H1 (cell line): ENCODE data around the gene RAB36. TPM values are rescaled to one million over a fixed set of nuclear protein-coding genes. Genes with fewer than 3 reads are reported as not detected.

Source experiments
- EP300 ChIP-seq, 2 experiments: IDR thresholded peaks; 1 replicate in 1 of 2; 2 replicates in 1 of 2; pipeline ENCODE4 v1.6.1; 2011 to 2012; ENCODE audit warnings: low read depth in 2 of 2, low read length in 2 of 2, mild to moderate bottlenecking in 2 of 2, borderline replicate concordance in 1 of 2, inconsistent platforms in 1 of 2, moderate library complexity in 1 of 2
- MAX ChIP-seq: IDR thresholded peaks from 2 replicates; pipeline ENCODE4 v1.6.1; 2012; ENCODE audit warnings: inconsistent platforms
- POLR2A ChIP-seq, 2 experiments: IDR thresholded peaks; 1 replicate in 1 of 2; 2 replicates in 1 of 2; pipeline ENCODE4 v1.6.1; 2011; ENCODE audit warnings: low read depth in 2 of 2, low read length in 2 of 2, mild to moderate bottlenecking in 2 of 2; ENCODE audit errors: control extremely low read depth in 1 of 2
- SP1 ChIP-seq: IDR thresholded peaks from 2 replicates; pipeline ENCODE4 v1.6.1; 2011; ENCODE audit warnings: low read depth, low read length
- SRF ChIP-seq: IDR thresholded peaks from 2 replicates; pipeline ENCODE4 v1.6.1; 2011; ENCODE audit warnings: mild to moderate bottlenecking, low read depth, low read length, moderate library complexity
- TAF7 ChIP-seq: optimal IDR thresholded peaks from 2 replicates; pipeline ENCODE3; 2011; ENCODE audit warnings: low read depth, mild to moderate bottlenecking, inconsistent platforms, low read length, moderate library complexity, borderline replicate concordance
- polyA plus RNA-seq, 7 experiments: library from polyadenylated mRNA; depleted of rRNA in 3 of 7; stranded (reverse) in 5 of 7; unstranded in 2 of 7; fragments of >200 nt in 5 of 7; fragments of 200-250 nt in 2 of 7; gene quantifications; 1 replicate in 5 of 7; 2 replicates in 1 of 7; 4 replicates in 1 of 7; pipeline versions ENCODE4 v1.2.1 to v1.2.3, GENCODE V29; 2011 to 2013; ENCODE audit warnings: missing spikeins in 2 of 7, mixed read lengths in 2 of 7
- total RNA-seq: library from RNA; stranded (reverse); fragmentation: NEBNext Ultra II Directional; extraction: Animal tissue kit (Norgen Biotek cat#: 25700); gene quantifications from 2 replicates; pipeline ENCODE4 v1.2.1, GENCODE V29; 2021

RAB36 gene
- total and polyA plus RNA-seq, 2 of the 8 experiments (the other 6 are each of a cell fraction or from before 2014, with no cell fraction given): 1.0 to 1.5 TPM

- no peak for TF ChIP-seq EP300 (IDR thresholded peaks at IDR 0.05; ENCODE audit: borderline replicate concordance in 1 of 2, low read depth in 2 of 2, low read length in 2 of 2)
- no peak for TF ChIP-seq POLR2A (IDR thresholded peaks at IDR 0.05; ENCODE audit: control extremely low read depth in 1 of 2, low read depth in 2 of 2, low read length in 2 of 2)
- no peak for TF ChIP-seq SP1
- no peak for TF ChIP-seq SRF
- no peak for TF ChIP-seq TAF7
- TF ChIP-seq MAX: no peak
Measured at GRCh38 chr22:23113847-23114720, 31.2 kb upstream of the RAB36 start (continued).
